DMS53 (cell line): ENCODE results near the gene CDX1.
"Not testable (repeated sequence)": the region's sequence is repeated elsewhere in the genome, so short reads cannot be mapped to it uniquely, and the experiment has no call there.

Experiments
- DNase-seq: peaks from one replicate; lab custom pipeline; 2025; lab: John Stamatoyannopoulos, UW

The CDX1 gene

GRCh38 chr5:150233706-150234105 lies 67.1 kb downstream of the CDX1 start:
- DNase-seq: not testable (repeated sequence)
